ENCODE results near the gene BBX.

BBX gene

GRCh38 chr3:107596639-107597038 is 73.9 kb downstream of the BBX start:
- TF ChIP-seq, protein P1, sequence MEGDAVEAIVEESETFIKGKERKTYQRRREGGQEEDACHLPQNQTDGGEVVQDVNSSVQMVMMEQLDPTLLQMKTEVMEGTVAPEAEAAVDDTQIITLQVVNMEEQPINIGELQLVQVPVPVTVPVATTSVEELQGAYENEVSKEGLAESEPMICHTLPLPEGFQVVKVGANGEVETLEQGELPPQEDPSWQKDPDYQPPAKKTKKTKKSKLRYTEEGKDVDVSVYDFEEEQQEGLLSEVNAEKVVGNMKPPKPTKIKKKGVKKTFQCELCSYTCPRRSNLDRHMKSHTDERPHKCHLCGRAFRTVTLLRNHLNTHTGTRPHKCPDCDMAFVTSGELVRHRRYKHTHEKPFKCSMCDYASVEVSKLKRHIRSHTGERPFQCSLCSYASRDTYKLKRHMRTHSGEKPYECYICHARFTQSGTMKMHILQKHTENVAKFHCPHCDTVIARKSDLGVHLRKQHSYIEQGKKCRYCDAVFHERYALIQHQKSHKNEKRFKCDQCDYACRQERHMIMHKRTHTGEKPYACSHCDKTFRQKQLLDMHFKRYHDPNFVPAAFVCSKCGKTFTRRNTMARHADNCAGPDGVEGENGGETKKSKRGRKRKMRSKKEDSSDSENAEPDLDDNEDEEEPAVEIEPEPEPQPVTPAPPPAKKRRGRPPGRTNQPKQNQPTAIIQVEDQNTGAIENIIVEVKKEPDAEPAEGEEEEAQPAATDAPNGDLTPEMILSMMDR (IDR thresholded peaks at IDR 0.05; ENCODE audit: low read depth, low read length), result no peak

GRCh38 chr3:107598926-107599771 is 76.4 kb downstream of the BBX start:
- DNase-seq (ENCODE audit: extremely low read depth, low read depth), result no peak
- TF ChIP-seq, protein P1 (IDR thresholded peaks at IDR 0.05; ENCODE audit: low read depth, low read length), result no peak

More at GRCh38 chr3:107596639-107597038, 73.9 kb downstream of the BBX start:
- no peak for DNase-seq (ENCODE audit: extremely low read depth, low read depth)

GRCh38 chr3:107599772-107600145 is 77.0 kb downstream of the BBX start:
- TF ChIP-seq, protein P1 (IDR thresholded peaks at IDR 0.05; ENCODE audit: low read depth, low read length), result no peak
- DNase-seq (ENCODE audit: extremely low read depth, low read depth), result no peak

- DNase-seq (ENCODE audit: extremely low read depth, low read depth), result no peak
- TF ChIP-seq, protein P1 (IDR thresholded peaks at IDR 0.05; ENCODE audit: low read depth, low read length), result no peak
Observed at GRCh38 chr3:107600780-107601179, 78.0 kb downstream of the BBX start.

DNA sequence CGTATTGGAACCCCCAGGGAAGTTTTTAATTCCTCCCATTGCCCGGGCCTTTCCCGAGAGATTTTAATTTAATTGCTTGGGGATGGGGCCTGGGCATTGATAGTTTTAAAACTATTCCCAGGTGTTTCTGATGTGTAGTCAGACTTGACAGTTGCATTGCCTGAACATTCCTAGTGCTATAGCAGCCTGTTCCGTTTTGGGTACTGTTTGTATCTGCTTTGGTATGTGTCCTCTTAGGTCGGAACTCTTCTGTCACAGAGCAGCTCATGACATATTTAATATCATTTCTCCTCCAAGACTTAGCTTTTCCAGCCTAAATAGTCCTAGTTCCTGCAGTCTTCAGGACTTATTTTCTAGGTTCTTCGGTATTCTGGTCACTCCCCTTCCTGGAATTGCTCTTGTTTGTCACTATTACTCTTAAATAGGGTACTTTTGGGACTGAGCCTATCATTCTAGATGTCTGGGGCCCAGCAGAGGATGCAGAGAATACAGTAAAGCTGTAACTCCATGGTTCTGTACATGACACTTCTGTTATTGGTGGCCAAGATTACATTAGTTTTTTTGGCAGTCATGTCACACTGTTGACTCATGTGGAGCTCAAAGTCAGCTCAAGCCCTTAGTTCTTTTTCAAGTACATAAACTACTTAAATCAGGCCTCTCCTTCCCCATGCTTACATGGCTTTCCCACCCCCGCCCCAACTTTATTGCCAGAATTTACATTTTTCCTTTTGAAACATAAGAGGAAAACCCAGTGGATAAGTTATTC is 81.5 kb downstream of the BBX start:
- TF ChIP-seq, protein P1 (IDR thresholded peaks at IDR 0.05; ENCODE audit: low read depth, low read length), result no peak
- no peak for DNase-seq (ENCODE audit: extremely low read depth, low read depth)

DNA sequence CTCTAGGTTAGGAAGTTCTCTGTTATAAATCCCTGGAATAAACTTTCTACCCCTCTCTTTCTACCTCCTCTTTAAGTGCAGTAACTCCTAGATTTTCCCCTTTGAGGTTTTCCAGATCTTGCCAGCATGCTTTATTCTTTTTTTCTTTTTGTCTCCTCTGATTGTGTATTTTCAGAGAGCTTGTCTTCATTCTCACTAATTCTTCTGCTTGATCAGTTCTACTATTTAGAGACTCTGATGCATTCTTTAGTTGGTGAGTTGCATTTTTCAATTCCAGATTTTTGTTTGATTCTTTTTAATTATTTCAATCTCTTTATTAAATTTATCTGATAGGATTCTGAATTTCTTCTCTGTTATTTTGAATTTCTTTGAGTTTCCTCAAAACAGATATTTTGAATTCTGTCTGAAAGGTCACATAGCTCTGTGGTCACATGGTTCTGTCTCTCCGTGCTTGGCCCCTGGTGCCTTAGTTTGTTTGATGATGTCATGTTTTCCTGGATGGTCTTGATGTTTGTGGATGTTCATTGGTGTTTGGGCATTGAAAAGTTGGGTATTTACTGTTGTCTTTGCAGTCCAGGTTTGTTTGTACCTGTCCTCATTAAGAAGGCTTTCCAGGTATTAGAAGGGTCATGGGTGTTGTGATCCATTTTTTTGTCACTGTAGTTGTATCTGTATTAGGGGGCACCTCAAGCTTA is 89.2 kb downstream of the BBX start:
- no peak for DNase-seq (ENCODE audit: extremely low read depth, low read depth)
- TF ChIP-seq, protein P1 (IDR thresholded peaks at IDR 0.05; ENCODE audit: low read depth, low read length), result no peak
